H1 (cell line): Measurements from ENCODE around the gene PSMD13. TPM values are rescaled to one million over a fixed set of nuclear protein-coding genes. Genes with fewer than 3 reads are reported as not detected.

Source experiments
- CTCF ChIA-PET: fragments of 300-600 bp; sonication (Branson Sonifier 250); formaldehyde crosslinking; loops from one replicate; lab custom pipeline; 2021; ENCODE audit not compliant: partially characterized antibody; lab: Charles Lee
- POLR2A ChIA-PET: fragments of 300-600 bp; sonication (Branson Sonifier 250); formaldehyde crosslinking; loops from one replicate; lab custom pipeline; 2021; ENCODE audit warnings: inconsistent platforms; ENCODE audit not compliant: partially characterized antibody; lab: Charles Lee
- DNase-seq, 2 experiments: peaks; one replicate each; pipeline versions ENCODE4 v3.0.0 to v3.0.0-alpha.2; 2010 to 2022; ENCODE audit warnings: low spot score in 2 of 2, low read depth in 1 of 2, mixed read lengths in 1 of 2
- FAIRE-seq: peaks from 2 replicates; lab custom pipeline; 2011; peaks lifted over from hg19 to GRCh38; lab: Jason Lieb, UNC
- H2AFZ ChIP-seq: 2 replicates; pipeline ENCODE4 v1.8.1; 2012; ENCODE audit warnings: low read length, inconsistent platforms
- H2AK5ac ChIP-seq: 2 replicates; pipeline ENCODE4 v1.6.1; 2013; ENCODE audit warnings: low read depth, low read length
- H2BK120ac ChIP-seq: replicated peaks from 2 replicates; pipeline ENCODE3; 2013; ENCODE audit warnings: low read depth, low read length, inconsistent platforms
- H2BK12ac ChIP-seq: 2 replicates; pipeline ENCODE4 v1.6.1; 2013; ENCODE audit warnings: low read depth, low read length
- H2BK15ac ChIP-seq: 2 replicates; pipeline ENCODE4 v1.6.1; 2013; ENCODE audit warnings: low read length
- H2BK20ac ChIP-seq: 2 replicates; pipeline ENCODE4 v1.6.1; 2013; ENCODE audit warnings: low read length
- H2BK5ac ChIP-seq: 2 replicates; pipeline ENCODE4 v1.6.1; 2013; ENCODE audit warnings: low read depth, low read length
- H3K14ac ChIP-seq: 2 replicates; pipeline ENCODE4 v1.6.1; 2013; ENCODE audit warnings: inconsistent platforms; ENCODE audit not compliant: insufficient read length
- H3K18ac ChIP-seq: 2 replicates; pipeline ENCODE4 v1.6.1; 2013; ENCODE audit warnings: low read length; ENCODE audit errors: extremely low read depth
- H3K23ac ChIP-seq: 2 replicates; pipeline ENCODE4 v1.6.1; 2013; ENCODE audit warnings: inconsistent platforms; ENCODE audit not compliant: insufficient read length
- H3K23me2 ChIP-seq: 2 replicates; pipeline ENCODE4 v1.6.1; 2013; ENCODE audit warnings: low read depth, low read length
- H3K27ac ChIP-seq: 2 replicates; pipeline ENCODE4 v1.6.1; 2011; ENCODE audit warnings: low read depth, low read length, inconsistent platforms
- H3K27me3 ChIP-seq, 4 experiments: replicated peaks in 1 of 4; 1 replicate in 1 of 4; 2 replicates in 3 of 4; pipeline versions ENCODE4 v1.6.1 to v1.8.1; 2011 to 2013; ENCODE audit warnings: low read length in 3 of 4, mild to moderate bottlenecking in 3 of 4, inconsistent platforms in 2 of 4, mixed read lengths in 2 of 4, moderate library complexity in 1 of 4; ENCODE audit not compliant: control insufficient read depth in 3 of 4, insufficient read depth in 3 of 4; ENCODE audit errors: extremely low read depth in 1 of 4
- H3K36me3 ChIP-seq, 4 experiments: 2 replicates each; pipeline versions ENCODE4 v1.6.1 to v1.8.1; 2011 to 2013; ENCODE audit warnings: mild to moderate bottlenecking in 4 of 4, low read length in 3 of 4, moderate library complexity in 2 of 4, control low read depth in 1 of 4, inconsistent platforms in 1 of 4; ENCODE audit not compliant: insufficient read depth in 4 of 4, control insufficient read depth in 2 of 4
- H3K4ac ChIP-seq: replicated peaks from 2 replicates; pipeline ENCODE3; 2013; ENCODE audit warnings: low read length, low read depth, mixed read lengths, inconsistent platforms; ENCODE audit not compliant: insufficient read length
- H3K4me1 ChIP-seq, 4 experiments: replicated peaks in 1 of 4; 1 replicate in 1 of 4; 2 replicates in 3 of 4; pipeline versions ENCODE4 v1.6.1 to v1.8.1; 2011 to 2013; ENCODE audit warnings: low read length in 3 of 4, inconsistent platforms in 2 of 4, mixed read lengths in 1 of 4; ENCODE audit not compliant: insufficient read depth in 4 of 4, control insufficient read depth in 3 of 4
- H3K4me2 ChIP-seq, 2 experiments: 2 replicates each; pipeline versions ENCODE4 v1.6.1 to v1.8.1; 2011 to 2013; ENCODE audit warnings: low read depth in 2 of 2, low read length in 2 of 2, control low read depth in 1 of 2, inconsistent platforms in 1 of 2, mild to moderate bottlenecking in 1 of 2; ENCODE audit not compliant: insufficient read depth in 1 of 2
- H3K4me3 ChIP-seq, 4 experiments: fragments of 200-600, 300-600 bp in 1 of 4; sonication (generic), shearing (Covaris generic), sonication (Bioruptor Twin) in 1 of 4; 2 replicates each; pipeline versions ENCODE4 v1.5.1 to v1.8.1; 2011 to 2016; ENCODE audit warnings: low read length in 4 of 4, low read depth in 3 of 4, control low read depth in 2 of 4, inconsistent platforms in 2 of 4, mild to moderate bottlenecking in 2 of 4, mixed read lengths in 1 of 4, moderate library complexity in 1 of 4; ENCODE audit not compliant: insufficient read depth in 2 of 4; ENCODE audit errors: extremely low read depth in 1 of 4
- H3K56ac ChIP-seq: replicated peaks from 2 replicates; pipeline ENCODE3; 2013; ENCODE audit warnings: low read depth, mild to moderate bottlenecking, mixed read lengths, low read length, inconsistent platforms; ENCODE audit not compliant: insufficient read length
- H3K79me1 ChIP-seq: 2 replicates; pipeline ENCODE4 v1.6.1; 2013; ENCODE audit warnings: low read depth, low read length, control low read depth
- H3K79me2 ChIP-seq, 2 experiments: 2 replicates each; pipeline versions ENCODE4 v1.6.1 to v1.8.1; 2012 to 2013; ENCODE audit warnings: low read length in 2 of 2, mild to moderate bottlenecking in 2 of 2, inconsistent platforms in 1 of 2; ENCODE audit not compliant: insufficient read depth in 2 of 2, control insufficient read depth in 1 of 2
- H3K9ac ChIP-seq, 4 experiments: replicated peaks in 1 of 4; 1 replicate in 1 of 4; 2 replicates in 3 of 4; pipeline versions ENCODE4 v1.6.1 to v1.8.1; 2011 to 2013; ENCODE audit warnings: low read depth in 3 of 4, low read length in 3 of 4, control low read depth in 2 of 4, mild to moderate bottlenecking in 2 of 4, moderate library complexity in 2 of 4, inconsistent platforms in 1 of 4; ENCODE audit errors: extremely low read depth in 1 of 4
- H3K9me3 ChIP-seq, 2 experiments: 2 replicates each; pipeline versions ENCODE4 v1.6.1 to v1.8.1; 2012 to 2013; ENCODE audit warnings: mild to moderate bottlenecking in 2 of 2, moderate library complexity in 2 of 2, control low read depth in 1 of 2, inconsistent platforms in 1 of 2, low read depth in 1 of 2, low read length in 1 of 2, mixed read lengths in 1 of 2; ENCODE audit not compliant: insufficient read depth in 2 of 2
- H4K20me1 ChIP-seq, 2 experiments: replicated peaks in 1 of 2; 2 replicates each; pipeline versions ENCODE3 to v1.8.1; 2011 to 2013; ENCODE audit warnings: inconsistent platforms in 2 of 2, low read length in 2 of 2, mild to moderate bottlenecking in 1 of 2; ENCODE audit not compliant: insufficient read depth in 2 of 2, control insufficient read depth in 1 of 2
- H4K5ac ChIP-seq: 2 replicates; pipeline ENCODE4 v1.6.1; 2013; ENCODE audit warnings: low read length, low read depth, mixed read lengths, inconsistent platforms; ENCODE audit not compliant: insufficient read length
- H4K8ac ChIP-seq: 2 replicates; pipeline ENCODE4 v1.8.0; 2013; ENCODE audit warnings: mild to moderate bottlenecking, moderate library complexity, low read length, inconsistent platforms; ENCODE audit not compliant: insufficient read depth; ENCODE audit errors: extremely low read depth
- H4K91ac ChIP-seq: replicated peaks from 2 replicates; pipeline ENCODE3; 2013; ENCODE audit warnings: low read length, mixed read lengths, inconsistent platforms; ENCODE audit not compliant: insufficient read length
- BCL11A ChIP-seq, 2 experiments: IDR thresholded peaks; one replicate each; pipeline ENCODE4 v1.6.1; 2011; ENCODE audit warnings: low read depth in 2 of 2, low read length in 2 of 2, mild to moderate bottlenecking in 2 of 2
- CHD1 ChIP-seq: IDR thresholded peaks from 2 replicates; pipeline ENCODE4 v1.6.1; 2012; ENCODE audit warnings: low read depth, low read length, improper control_type of control experiment
- KDM5A ChIP-seq: fragments of 200-600 bp; IDR thresholded peaks from 2 replicates; pipeline ENCODE4 v1.7.1; 2012; ENCODE audit warnings: mild to moderate bottlenecking, low read length, inconsistent platforms, mixed read lengths
- RBBP5 ChIP-seq: IDR thresholded peaks from 2 replicates; pipeline ENCODE4 v1.7.1; 2012; ENCODE audit warnings: low read depth, mild to moderate bottlenecking, inconsistent platforms, low read length, moderate library complexity, borderline replicate concordance
- WGBS, 2 experiments: shearing (Covaris generic) in 1 of 2; methylation state at CpG; one replicate each; pipeline versions ENCODE4 v1.1.6 to v1.1.7; 2013 to 2015; ENCODE audit warnings: low lambda C conversion rate in 2 of 2, mixed read lengths in 2 of 2, inconsistent platforms in 1 of 2, low coverage in 1 of 2, missing lambda C conversion rate in 1 of 2; ENCODE audit not compliant: insufficient replicate concordance in 2 of 2, insufficient coverage in 1 of 2, insufficient read length in 1 of 2; ENCODE audit errors: extremely low coverage in 1 of 2, missing lambda C conversion rate in 1 of 2; 5-methylcytosine and 5-hydroxymethylcytosine counted together
- polyA plus RNA-seq, 7 experiments: library from polyadenylated mRNA; depleted of rRNA in 3 of 7; stranded (reverse) in 5 of 7; unstranded in 2 of 7; fragments of >200 nt in 5 of 7; fragments of 200-250 nt in 2 of 7; gene quantifications; 1 replicate in 5 of 7; 2 replicates in 1 of 7; 4 replicates in 1 of 7; pipeline versions ENCODE4 v1.2.1 to v1.2.3, GENCODE V29; 2011 to 2013; ENCODE audit warnings: missing spikeins in 2 of 7, mixed read lengths in 2 of 7
- total RNA-seq: library from RNA; stranded (reverse); fragmentation: NEBNext Ultra II Directional; extraction: Animal tissue kit (Norgen Biotek cat#: 25700); gene quantifications from 2 replicates; pipeline ENCODE4 v1.2.1, GENCODE V29; 2021

Gene PSMD13
- total and polyA plus RNA-seq, 2 of the 8 experiments (the other 6 are each of a cell fraction or from before 2014, with no cell fraction given) = 121 to 141 TPM

GRCh38 chr11:255176-255575 lies 18.4 kb downstream of the PSMD13 start:
- no peaks in the 10 kb centered on the region for H3K79me2 ChIP-seq
- no peak overlapping the region for H2BK120ac ChIP-seq
- H3K27me3 ChIP-seq = no peaks in the 10 kb centered on the region
- ChIA-PET CTCF (interaction anchor here (0.9 to 9.8 kb wide), 5 partner anchors 14 to 121 kb away, joined by 4 to 212 read pairs (median 88); partner anchors contain the start of genes B4GALNT4, NLRP6 and PSMD13), POLR2A (no interaction called here)
- H2AK5ac ChIP-seq = no peak overlapping the region
- no peak overlapping the region for H2BK20ac ChIP-seq
- DNase-seq = no peak
- WGBS, 2 experiments = 83% methylated on average over 3 of the region's 3 CpGs; no CpG with 5 or more reads in 1 of the 2 experiments
- H3K14ac ChIP-seq = no peak overlapping the region
- H3K23ac ChIP-seq = no peak overlapping the region
- peaks cover 8% of the 10 kb centered on the region for H3K23me2 ChIP-seq
- H2BK15ac ChIP-seq = no peak overlapping the region
- no peak overlapping the region for H2BK5ac ChIP-seq
- no peak overlapping the region for H2BK12ac ChIP-seq
- H4K5ac ChIP-seq = no peak overlapping the region
- H3K9me3 ChIP-seq = no peaks in the 10 kb centered on the region
- no peak overlapping the region for H3K56ac ChIP-seq
- TF ChIP-seq BCL11A (IDR thresholded peaks at IDR 0.05; ENCODE audit: low read depth in 2 of 2, low read length in 2 of 2) (no peak), KDM5A (no peak), RBBP5 (no peak), CHD1 (no peak)
- no peak overlapping the region for H2AFZ ChIP-seq
- H4K91ac ChIP-seq = no peak overlapping the region
- no peak overlapping the region for H4K8ac ChIP-seq
- no peaks in the 10 kb centered on the region for H3K4me1 ChIP-seq
- no peak overlapping the region for H3K9ac ChIP-seq
- no peaks in the 10 kb centered on the region for H4K20me1 ChIP-seq
- H3K4ac ChIP-seq = no peak overlapping the region
- H3K79me1 ChIP-seq = no peaks in the 10 kb centered on the region
- H3K36me3 ChIP-seq = peaks cover 8 to 22% (median 14%) of the 10 kb centered on the region in 4 experiments
- no peak overlapping the region for H3K4me2 ChIP-seq
- no peak overlapping the region for H3K4me3 ChIP-seq
- no peak overlapping the region for H3K18ac ChIP-seq
- no peak overlapping the region for H3K27ac ChIP-seq
- FAIRE-seq = no peak
